HG03045 (cell line): ENCODE measurements around the gene DGKB.

ENCODE experiments used
- ATAC-seq: cut with Tn5 transposase; IDR thresholded peaks from one replicate; pipeline ENCODE4 v1.9.1; 2021; ENCODE audit warnings: mild to moderate bottlenecking, moderate library complexity; ENCODE audit not compliant: unreplicated experiment

DGKB gene

DNA sequence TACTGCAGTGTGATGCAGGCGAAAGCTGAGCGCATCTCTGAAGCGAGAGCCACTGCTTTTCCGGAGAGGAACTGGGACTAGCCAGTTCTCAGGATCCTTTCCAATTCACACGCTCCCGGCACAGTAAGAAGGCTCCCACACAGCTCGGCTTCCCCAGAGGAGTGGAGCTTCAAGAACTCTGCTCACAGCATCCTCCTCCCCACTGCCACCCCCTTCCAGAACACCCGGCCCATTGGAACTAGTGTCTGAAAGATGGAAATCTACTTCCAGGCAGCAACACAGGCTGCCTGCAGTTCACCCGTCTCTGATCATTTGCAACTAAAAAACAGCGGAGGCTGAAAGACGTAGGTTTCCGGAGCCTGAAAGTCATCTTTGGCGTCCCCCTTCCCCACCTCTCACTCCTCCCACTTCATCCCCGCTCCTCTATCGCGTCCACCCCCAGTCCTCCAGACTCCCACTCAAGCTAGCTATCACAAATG, at the start of gene DGKB:
TSS of gene DGKB (minus strand) at position 163 of the 479 bp plus-strand sequence.
- no peak for ATAC-seq

DNA sequence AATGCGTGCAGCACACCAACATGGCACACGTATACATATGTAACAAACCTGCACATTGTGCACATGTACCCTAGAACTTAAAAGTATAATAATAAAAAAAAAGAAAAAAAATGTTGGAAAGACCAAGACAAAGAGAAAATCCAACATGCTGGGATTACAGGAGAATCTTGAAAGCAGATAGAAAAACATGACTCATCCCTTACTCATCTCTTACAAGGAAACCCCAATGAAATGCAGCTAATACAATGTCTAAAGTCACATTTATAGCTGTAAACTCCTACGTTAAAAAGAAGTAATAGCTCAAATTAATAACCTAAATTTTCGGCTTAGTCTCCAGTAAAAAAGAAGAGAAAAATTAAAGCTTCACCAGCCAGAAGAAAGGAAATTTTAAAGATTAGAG, 47.5 kb upstream of the DGKB start:
- ATAC-seq: no peak

DNA sequence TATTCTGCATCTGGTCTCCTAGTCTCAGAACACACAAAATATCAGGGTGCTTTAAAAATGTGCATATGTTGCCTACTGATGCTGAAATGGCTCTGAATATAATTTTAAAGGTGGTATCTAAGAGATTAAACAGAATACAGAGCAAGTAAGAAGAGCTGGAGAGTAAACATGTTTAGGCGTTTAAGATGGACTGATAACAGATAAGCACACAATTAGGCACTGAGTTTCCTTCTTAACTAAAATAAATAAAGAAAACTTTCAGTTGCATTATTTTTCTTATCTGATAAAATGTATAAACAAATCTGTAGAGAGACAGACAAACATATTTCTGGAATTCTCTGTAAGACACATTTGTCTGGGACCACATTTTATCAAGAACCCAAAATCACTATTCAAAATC, 35.6 kb upstream of the DGKB start:
- ATAC-seq: no peak

DNA sequence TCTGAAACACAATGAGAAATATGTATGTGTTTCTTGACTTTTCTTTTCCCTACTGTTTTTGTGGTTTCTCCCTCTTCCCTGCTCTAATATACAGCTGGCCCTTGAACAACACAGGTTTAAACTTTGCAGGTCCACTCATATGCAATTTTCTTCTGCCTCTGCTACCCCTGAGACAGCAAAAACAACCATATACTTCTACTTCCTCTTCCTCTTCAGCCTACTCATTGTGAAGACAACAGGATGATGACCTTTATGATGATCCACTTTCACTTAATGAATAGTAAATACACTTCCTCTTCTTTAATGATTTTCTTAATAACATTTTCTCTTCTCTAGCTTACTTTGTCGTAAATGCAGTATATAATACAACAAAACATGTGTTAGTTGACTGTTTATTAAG, 35.0 kb upstream of the DGKB start:
- ATAC-seq: no peak

DNA sequence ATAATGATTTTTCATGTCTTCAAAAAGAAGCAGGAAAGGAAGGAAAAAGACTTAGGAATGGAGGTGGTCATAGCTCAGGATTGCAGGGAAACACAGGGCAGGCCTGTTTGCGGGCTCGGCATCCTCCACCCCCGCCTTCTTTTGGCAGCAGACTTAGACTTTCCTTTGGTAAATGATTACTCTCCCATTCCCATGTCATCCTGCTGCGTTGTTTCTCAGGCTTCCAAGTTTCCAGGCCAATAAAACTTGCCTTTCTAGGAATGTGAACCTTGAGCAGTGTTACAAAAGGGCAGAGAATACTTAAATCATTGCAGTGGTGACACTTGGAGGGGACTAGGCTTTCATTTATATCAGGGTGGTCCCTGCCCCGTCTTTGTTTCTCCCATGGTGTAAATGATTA, 34.0 kb upstream of the DGKB start:
- no peak for ATAC-seq

DNA sequence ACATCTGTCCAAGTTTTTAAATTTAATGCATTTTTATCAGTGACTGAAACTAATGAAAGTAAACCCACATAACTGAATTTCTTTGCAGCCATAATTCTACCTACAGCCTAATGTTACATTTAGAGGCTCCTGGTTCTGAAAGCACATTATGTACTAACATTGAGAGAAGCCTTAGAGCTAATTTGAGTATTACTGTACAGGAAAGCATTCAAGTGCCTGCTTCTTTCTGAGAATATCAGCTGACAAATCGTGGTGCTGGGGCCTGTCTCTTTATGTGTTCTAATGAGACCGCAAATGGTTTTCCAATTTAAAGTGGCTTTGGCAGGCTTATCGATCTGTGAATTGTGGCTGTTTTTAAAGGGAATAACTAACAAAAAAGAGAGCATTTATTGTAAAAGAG, 32.3 kb upstream of the DGKB start:
- ATAC-seq: no peak

DNA sequence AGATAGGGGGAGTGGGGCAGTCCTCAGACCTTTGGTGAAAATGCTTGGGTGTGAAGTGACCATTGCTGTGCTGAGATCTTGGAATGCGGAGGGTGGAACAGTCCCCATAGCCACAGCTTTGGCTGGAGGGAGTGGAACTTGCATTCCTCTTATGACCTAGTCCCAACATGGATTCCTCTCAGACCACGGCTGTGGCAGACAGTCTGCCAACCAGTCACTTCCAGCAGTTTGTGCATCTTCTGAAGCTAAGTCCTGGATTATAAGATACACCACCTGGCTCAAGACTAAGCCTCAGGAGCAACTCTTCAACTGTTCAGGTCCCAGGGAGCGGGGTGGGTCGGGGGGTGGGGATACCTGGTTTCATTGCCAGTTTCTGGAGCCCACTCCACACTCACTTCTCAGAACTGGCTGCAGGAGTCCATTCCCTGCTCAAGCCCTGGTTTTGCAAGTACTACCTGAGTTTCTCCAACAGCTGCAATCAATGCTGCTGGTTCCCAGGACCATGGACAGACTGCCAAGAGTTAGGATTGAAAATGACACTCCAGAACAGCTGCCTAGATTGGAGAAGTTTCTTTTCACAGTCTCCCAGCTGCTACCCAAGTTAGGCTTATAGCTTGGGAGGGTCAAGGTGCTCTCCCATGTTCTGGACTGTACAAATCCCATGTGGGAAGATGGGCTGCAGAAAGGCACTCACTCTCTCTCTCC, 29.1 kb upstream of the DGKB start:
- no peak for ATAC-seq

DNA sequence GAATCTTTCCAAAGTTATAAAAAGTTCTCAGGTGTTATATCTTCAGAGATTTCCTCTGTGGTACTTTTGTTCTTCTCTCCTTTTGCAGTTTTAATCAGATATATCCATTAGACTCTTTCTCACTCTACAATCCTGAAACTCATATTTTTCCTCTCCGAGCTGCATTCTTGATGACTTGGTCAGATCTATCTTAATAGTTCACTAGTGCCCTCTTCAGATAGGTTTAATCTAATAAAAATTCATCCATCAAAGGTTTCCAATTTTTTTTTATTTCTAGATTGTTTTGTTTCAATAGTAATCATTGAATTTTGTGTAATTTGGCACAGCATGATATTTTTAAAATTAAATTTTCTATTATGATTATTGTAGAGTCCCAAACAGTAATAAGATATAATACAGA, 21.8 kb upstream of the DGKB start:
- no peak for ATAC-seq

DNA sequence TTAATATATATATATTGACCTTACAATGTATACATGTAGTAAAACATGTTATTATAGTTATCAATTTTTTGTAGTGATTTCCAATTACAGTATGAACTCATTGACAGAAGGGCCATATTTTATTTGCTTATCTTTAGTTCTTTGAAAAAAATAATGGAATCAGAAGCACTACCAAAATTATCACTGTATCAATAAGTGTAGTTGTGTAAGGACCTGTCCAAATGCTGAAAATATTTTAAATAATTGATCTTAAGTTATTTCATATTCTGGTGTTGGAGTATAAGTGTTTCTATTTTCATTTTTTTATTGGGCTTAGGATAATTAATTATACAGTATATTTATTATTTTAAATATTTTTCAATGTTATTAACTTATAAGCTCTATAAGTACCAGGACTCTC, 8.5 kb upstream of the DGKB start:
- no peak for ATAC-seq

DNA sequence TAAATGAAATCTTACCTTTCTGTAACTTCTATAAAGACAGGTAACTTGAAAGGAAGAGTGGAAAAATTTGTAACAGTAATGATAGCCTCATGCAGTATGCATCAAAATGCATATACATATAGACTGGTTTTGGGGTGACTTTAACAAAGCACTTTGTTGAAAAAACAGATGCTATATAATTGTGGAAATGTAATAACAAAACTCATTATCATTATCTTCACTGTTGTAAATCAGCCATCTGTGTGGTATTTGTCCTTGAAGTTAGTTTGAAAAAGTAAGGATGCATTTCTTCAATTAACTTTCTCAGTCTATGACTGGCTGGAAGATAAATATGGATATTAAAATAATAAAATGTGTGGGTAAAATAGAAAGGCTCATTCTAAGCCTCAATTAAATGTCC, 6.1 kb upstream of the DGKB start:
- ATAC-seq: no peak

DNA sequence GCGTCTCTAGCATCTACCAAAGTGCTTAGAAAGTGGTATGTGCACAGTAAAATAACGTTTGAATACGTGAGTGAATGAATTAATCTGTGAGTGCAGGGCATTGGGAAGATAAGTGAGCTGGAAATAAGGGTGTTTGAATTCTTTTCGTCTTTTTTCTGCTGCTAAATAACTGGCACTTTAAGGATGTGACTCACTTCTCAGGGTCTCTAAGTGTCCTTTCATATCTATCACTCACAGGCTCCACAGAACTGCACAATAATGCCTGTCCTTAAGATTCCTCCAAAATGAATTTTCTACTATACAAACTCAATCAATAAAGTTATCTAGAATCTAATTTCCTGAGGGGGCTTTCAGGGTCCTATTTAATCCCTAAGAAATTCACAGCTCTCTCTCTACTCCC, 3.2 kb upstream of the DGKB start:
- ATAC-seq: no peak

DNA sequence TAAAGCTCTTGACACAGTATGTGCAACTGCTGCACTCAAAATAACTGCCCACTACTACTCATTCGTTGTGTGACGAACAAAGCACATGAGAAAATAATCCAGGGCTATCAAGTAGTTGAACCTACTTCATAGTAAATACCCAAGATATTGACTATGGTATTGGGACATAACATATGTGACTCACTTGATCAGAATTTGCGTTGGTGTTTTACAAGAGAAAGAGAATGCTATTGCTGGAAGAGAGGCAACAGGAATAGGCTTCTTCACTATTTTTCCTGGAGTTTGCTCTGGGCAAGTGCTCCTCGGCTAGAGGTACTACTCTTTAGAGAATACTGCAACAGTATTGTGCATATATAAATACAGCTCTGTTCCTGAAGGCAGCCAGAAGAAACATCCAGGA, 2.5 kb downstream of the DGKB start:
- ATAC-seq: no peak

DNA sequence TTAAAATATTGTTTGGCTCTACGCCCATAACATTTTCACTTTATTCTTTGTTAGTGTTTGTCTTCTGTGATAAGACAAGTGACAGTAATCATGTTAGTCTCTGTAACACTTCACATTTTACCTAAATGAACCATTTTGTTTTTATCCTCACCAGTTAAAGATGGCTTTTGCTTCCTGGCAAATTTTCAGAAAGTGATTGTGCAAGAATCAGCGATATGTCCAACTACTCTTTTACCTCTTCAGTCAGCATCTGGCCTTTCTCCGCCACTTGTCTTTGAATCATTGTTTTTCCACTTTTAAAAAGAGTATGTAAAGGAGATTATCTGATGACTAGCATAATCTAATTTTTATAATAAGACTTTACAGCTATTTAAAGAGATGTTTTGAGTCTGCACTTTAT, 3.5 kb downstream of the DGKB start:
- ATAC-seq: no peak

DNA sequence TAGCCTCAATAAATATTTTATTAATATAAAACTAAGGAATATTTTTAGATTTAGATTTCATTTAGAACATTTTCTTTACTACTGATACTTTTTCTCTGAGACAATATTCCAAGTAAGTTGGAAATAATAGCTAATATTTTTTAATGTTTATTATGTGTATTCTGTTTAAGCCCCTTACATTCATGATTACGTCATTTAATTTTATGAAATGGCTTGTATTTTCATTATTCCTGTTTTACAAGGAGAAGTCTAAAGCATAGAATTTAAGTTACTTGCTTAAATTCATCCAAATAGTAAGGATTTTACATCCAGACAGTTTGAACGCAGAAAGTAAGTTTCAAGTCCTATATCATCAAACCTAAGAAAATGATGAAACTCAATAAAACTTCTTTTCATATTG, 6.1 kb downstream of the DGKB start:
- ATAC-seq: no peak

DNA sequence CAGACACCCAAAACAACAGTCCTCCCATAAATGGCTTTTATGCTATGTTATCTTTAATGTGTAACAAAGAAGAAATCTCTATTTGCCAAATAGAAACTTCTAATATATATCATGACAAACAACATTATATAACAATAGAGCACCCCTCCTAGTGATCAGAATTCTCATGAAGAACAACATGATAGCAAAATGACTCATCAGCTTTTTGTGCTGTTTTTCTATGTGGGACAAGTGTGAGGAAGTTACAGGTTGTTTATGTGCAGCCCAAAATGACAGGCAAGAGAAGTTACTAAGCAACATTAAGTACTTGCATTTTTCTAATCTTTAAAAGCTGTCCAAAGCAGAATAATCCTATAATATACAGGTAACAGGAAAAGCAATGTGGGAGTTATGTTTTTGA, 7.7 kb downstream of the DGKB start:
- ATAC-seq: no peak

DNA sequence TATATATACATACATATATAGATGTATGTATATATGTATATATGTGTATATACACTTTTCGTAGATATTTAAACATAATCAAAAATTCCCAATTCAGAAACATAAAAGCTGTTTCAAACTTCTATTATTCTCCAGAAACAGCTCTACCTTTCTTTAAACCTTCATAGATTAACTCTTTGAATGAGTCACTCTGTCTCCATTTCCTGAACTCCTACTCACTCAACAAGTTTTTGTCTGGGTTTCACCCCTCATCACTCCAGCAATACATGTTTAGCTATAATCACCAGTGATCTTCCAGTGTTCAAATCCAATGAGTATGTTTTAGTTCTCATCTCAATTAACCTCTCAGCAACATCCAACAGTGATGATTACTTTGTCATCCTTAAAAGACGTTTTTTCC, 9.6 kb downstream of the DGKB start:
- ATAC-seq: no peak

DNA sequence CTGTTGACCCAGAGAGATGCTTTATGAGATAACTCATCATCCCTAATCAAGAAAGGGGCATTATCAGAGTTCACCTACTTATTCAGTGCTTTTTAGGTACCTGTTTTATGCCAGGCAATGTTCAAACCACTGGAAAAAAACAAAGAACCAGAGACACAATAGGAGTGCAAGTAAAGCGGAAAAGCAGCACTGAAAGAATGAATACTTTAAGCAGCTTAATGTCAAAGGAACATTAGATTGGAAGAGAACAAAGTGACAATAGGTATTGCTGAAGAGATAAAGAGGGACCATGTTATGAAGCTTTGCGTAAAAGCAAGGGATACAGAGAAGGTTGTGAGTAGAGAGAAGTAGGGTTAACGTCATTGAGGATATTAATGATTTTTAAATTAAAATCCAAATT, 11.3 kb downstream of the DGKB start:
- no peak for ATAC-seq

DNA sequence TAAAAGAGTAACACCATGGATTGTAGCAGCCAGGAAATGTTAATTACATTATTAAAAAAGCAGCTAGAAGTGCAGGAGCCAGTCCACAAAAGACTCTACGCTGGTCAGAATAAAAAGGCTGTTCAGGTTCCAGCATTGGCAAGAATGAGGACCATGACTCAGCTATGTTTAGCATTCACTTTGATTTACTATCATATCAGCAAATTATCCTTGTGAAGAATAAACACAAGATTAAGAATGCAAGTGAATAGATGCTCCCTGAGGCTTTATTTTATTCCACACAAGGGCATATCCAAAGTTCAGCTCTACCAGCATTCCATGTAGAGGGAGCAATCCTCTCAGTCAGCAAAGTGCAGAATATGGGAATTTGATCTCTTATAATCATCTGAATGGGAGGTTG, 13.6 kb downstream of the DGKB start:
- no peak for ATAC-seq

DNA sequence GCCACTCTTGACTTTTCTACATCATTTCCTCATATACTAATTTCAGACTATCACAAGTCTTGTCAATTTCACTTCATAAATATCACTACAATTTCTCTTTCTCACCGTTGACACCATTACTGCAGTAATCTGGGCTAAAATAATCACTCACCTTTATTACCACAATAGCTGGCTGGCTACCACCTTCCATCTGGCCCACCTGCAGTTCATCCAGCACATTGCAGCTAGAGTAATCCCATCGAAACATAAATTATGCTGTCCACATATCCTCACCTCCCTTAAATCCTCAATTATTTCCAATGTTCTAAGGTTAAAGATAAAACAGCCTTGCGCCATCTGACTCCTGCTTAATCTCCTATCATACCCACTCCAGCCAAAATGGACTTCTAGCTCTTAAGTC, 16.0 kb downstream of the DGKB start:
- no peak for ATAC-seq

DNA sequence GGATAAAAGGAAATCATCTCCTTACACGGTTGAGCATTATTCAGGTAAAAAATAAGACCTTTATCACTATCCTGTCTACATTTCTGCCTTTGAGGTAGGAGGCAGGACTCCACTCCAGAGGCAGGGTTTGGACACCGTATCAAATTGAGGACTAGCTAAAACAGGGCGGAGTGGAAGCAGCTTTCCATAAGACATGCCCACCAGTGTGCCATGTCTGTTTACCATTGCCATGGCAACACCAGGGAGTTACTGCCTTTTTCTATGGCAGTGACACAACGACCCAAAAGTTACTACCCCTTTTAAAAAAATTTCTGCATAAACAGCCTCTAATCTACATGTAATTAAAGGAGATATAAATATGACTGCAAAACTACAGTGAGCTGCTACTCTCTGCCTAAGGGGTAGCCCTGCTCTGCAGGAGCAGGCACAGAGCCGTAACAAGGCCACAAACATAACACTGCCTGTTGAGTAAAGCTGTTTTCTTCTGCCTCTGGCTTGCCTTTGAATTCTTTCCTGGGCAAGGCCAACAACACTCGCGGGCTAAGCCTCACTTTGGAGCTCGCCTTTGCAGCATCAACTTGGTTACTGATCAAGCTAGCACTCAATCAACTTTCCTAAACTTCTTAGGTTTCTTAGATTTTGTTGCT, 26.5 kb downstream of the DGKB start:
- ATAC-seq: no peak

DNA sequence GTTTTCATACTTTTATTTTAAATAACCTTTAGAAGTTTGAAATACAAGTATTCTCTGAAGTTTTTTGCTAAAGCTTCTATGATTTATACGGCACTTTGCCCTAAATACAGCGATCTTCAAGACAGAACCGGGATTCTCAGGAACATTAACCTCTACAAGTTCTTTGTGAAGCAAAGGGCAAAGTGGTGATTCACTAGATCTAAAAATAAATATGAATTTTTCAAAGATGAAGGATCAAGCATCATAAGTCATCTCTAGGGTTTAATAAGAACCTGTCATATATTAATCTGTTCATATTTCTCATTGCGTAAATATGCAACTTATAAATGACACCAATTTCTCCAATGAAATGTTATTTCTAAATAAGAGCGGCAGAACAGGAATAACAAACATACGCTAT, 30.7 kb downstream of the DGKB start:
- ATAC-seq: no peak

DNA sequence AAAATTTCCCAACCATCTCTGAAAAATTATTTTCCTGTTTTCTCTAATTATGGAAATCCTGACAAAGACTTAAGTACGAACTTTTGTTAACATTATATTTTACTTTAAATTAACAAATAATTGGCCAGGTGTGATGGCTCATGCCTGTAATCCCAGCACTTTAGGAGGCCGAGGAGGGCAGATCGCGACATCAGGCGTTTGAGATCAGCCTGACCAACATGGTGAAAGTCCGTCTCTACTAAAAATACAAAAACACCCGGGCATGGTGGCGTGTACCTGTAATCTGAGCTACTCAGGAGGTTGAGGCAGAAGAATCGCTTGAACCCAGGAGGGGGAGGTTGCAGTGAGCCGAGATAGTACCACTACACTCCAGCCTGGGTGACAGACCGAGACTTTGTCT, 32.2 kb downstream of the DGKB start:
- no peak for ATAC-seq

DNA sequence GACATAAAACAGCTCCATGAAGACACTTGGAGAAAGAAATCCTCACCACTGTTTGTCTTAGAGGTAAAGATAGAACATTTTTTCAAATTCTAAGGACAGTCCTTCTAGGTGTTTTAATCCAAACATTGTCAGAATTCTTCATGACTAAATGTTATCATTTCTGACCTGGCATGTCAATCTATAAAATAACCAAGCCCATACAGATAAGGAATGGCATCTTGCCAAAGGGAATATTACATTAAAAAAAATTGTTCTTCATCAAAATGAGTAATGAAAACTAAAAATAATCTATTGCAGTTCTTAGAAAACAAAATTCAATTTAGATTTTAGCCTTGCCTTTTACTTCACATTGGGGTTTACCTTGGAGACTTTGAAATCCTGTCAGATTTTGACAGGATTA, 33.6 kb downstream of the DGKB start:
- no peak for ATAC-seq
